K562 (cell line): ENCODE data around the gene SYS1. TPM values are rescaled to one million over a fixed set of nuclear protein-coding genes. Genes with fewer than 3 reads are reported as not detected.

Experiments used
- ATF7 ChIP-seq: fragments of 450-650 bp; IDR thresholded peaks from 2 replicates; pipeline ENCODE4 v1.7.1; 2014; ENCODE audit warnings: mild to moderate bottlenecking, moderate library complexity
- BCOR ChIP-seq: fragments of 450-650 bp; IDR thresholded peaks from 2 replicates; pipeline ENCODE4 v1.6.1; 2016
- EP300 ChIP-seq: IDR thresholded peaks from 2 replicates; pipeline ENCODE4 v1.6.1; 2012; ENCODE audit warnings: low read length, improper control_type of control experiment
- TOE1 ChIP-seq, 2 experiments: fragments of 450-650 bp in 1 of 2; sonication (generic) in 1 of 2; formaldehyde crosslinking in 1 of 2; IDR thresholded peaks; 2 replicates each; pipeline versions ENCODE4 v1.7.1 to v1.8.0; 2016 to 2022; ENCODE audit warnings: borderline replicate concordance in 2 of 2, mild to moderate bottlenecking in 2 of 2, antibody characterized with exemption in 1 of 2, inconsistent platforms in 1 of 2, low read depth in 1 of 2, missing genetic modification reagents in 1 of 2, moderate library complexity in 1 of 2
- ZNF239 ChIP-seq: fragments of 250-450 bp; sonication (Bioruptor Pico); IDR thresholded peaks from 2 replicates; pipeline ENCODE4 v1.4.0; 2020; ENCODE audit warnings: mild to moderate bottlenecking
- polyA plus RNA-seq, 8 experiments: library from polyadenylated mRNA; depleted of rRNA in 4 of 8; stranded (reverse) in 5 of 8; unstranded in 3 of 8; fragments of >200 nt; fragmentation: Nextera tagmentation in 2 of 8; fragmentation: Illumina TruSeq in 1 of 8; extraction: Ambion mirVana in 2 of 8; extraction: Trizol in 1 of 8; gene quantifications; 2 replicates each; pipeline versions ENCODE4 v1.2.1 to v1.2.3, GENCODE V29; 2011 to 2014; ENCODE audit warnings: inconsistent platforms in 1 of 8, missing spikeins in 1 of 8
- total RNA-seq, 7 experiments: library from RNA; depleted of rRNA in 6 of 7; stranded (reverse); fragments of >200 nt in 6 of 7; fragmentation: Illumina TruSeq in 2 of 7; extraction: Trizol in 2 of 7; gene quantifications; 2 replicates each; pipeline versions ENCODE4 v1.2.1 to v1.2.3, GENCODE V29; 2011 to 2021; ENCODE audit warnings: low replicate concordance in 1 of 7
- TF ChIP-seq, protein P1 (sequence below): sonication (generic); formaldehyde crosslinking; IDR thresholded peaks from 2 replicates; pipeline ENCODE4 v1.8.1; 2023; ENCODE audit warnings: missing genetic modification reagents, mild to moderate bottlenecking, borderline replicate concordance
- TF ChIP-seq, protein P2 (sequence below), 2 experiments: fragments of 200-800 bp in 1 of 2; sonication (Bioruptor generic) in 1 of 2; sonication (generic) in 1 of 2; formaldehyde crosslinking in 1 of 2; IDR thresholded peaks in 1 of 2; conservative IDR thresholded peaks in 1 of 2; 2 replicates each; pipeline versions ENCODE4 v1.5.0 to v1.6.1; 2016 to 2020; ENCODE audit warnings: missing compliant biosample characterization in 1 of 2, missing genetic modification characterization in 1 of 2, missing genetic modification reagents in 1 of 2
- TF ChIP-seq, protein P3 (sequence below): fragments of 250-450 bp; sonication (Bioruptor Pico); IDR thresholded peaks from 2 replicates; pipeline ENCODE4 v1.5.0; 2020; ENCODE audit warnings: mild to moderate bottlenecking, borderline replicate concordance
- TF ChIP-seq, protein P4 (sequence below): fragments of 450-650 bp; formaldehyde crosslinking; IDR thresholded peaks from 2 replicates; pipeline ENCODE4 v1.4.0; 2020; ENCODE audit warnings: mild to moderate bottlenecking, moderate library complexity
- TF ChIP-seq, protein P5 (sequence below): sonication (generic); formaldehyde crosslinking; IDR thresholded peaks from 2 replicates; pipeline ENCODE4 v1.8.1; 2023; ENCODE audit warnings: mild to moderate bottlenecking, missing genetic modification reagents

The SYS1 gene
- total and polyA plus RNA-seq, 9 of the 15 experiments (the other 6 are each of a cell fraction or from before 2014, with no cell fraction given): 11.1 to 25.2 (median 17.5) TPM

DNA sequence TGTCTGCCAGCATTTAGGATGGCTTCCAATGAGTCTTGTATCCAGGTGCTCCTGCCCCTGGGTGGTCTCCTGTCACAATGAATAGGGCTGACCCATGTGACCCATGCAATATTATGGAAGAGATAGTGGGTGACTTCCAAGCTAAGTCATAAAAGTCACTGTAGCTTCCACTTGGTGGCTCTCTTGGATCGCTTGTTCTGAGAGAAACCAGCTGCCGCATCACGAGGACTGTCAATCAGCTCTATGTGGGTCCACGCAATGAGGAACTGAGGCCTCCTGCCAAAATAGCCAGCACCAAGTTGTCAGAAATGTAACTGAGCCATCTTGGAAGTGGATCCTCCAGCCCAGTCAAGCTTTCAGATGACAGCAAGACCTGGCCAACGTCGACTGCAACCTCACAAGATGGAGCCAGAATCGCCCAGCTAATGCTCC is 40.0 kb upstream of the SYS1 start (continued):
- TF ChIP-seq BCOR (no peak), EP300 (no peak), TOE1 (IDR thresholded peaks at IDR 0.05; ENCODE audit: borderline replicate concordance) (peak; percentile 85; the same call in 1 of the 2 replicates), TOE1 (CRISPR knock-in tag; IDR thresholded peaks at IDR 0.05; ENCODE audit: borderline replicate concordance, low read depth) (no peak), ZNF239 (CRISPR knock-in tag) (0 out of 2 replicates have a peak, but pooled peaks have one; percentile 42), ATF7 (peak; percentile 76; the same call in 1 of the 2 replicates)
- TF ChIP-seq, protein P1, sequence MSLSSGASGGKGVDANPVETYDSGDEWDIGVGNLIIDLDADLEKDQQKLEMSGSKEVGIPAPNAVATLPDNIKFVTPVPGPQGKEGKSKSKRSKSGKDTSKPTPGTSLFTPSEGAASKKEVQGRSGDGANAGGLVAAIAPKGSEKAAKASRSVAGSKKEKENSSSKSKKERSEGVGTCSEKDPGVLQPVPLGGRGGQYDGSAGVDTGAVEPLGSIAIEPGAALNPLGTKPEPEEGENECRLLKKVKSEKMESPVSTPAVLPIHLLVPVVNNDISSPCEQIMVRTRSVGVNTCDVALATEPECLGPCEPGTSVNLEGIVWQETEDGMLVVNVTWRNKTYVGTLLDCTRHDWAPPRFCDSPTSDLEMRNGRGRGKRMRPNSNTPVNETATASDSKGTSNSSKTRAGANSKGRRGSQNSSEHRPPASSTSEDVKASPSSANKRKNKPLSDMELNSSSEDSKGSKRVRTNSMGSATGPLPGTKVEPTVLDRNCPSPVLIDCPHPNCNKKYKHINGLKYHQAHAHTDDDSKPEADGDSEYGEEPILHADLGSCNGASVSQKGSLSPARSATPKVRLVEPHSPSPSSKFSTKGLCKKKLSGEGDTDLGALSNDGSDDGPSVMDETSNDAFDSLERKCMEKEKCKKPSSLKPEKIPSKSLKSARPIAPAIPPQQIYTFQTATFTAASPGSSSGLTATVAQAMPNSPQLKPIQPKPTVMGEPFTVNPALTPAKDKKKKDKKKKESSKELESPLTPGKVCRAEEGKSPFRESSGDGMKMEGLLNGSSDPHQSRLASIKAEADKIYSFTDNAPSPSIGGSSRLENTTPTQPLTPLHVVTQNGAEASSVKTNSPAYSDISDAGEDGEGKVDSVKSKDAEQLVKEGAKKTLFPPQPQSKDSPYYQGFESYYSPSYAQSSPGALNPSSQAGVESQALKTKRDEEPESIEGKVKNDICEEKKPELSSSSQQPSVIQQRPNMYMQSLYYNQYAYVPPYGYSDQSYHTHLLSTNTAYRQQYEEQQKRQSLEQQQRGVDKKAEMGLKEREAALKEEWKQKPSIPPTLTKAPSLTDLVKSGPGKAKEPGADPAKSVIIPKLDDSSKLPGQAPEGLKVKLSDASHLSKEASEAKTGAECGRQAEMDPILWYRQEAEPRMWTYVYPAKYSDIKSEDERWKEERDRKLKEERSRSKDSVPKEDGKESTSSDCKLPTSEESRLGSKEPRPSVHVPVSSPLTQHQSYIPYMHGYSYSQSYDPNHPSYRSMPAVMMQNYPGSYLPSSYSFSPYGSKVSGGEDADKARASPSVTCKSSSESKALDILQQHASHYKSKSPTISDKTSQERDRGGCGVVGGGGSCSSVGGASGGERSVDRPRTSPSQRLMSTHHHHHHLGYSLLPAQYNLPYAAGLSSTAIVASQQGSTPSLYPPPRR: no peak
- TF ChIP-seq, protein P2, sequence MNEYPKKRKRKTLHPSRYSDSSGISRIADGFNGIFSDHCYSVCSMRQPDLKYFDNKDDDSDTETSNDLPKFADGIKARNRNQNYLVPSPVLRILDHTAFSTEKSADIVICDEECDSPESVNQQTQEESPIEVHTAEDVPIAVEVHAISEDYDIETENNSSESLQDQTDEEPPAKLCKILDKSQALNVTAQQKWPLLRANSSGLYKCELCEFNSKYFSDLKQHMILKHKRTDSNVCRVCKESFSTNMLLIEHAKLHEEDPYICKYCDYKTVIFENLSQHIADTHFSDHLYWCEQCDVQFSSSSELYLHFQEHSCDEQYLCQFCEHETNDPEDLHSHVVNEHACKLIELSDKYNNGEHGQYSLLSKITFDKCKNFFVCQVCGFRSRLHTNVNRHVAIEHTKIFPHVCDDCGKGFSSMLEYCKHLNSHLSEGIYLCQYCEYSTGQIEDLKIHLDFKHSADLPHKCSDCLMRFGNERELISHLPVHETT (CRISPR knock-in tag; conservative IDR thresholded peaks at IDR 0.05 in 1 of 2, IDR thresholded peaks at IDR 0.05 in 1 of 2): peak in 1 of 2 experiments; percentile 46; a peak in 1 of 4 replicates
- TF ChIP-seq, protein P3, sequence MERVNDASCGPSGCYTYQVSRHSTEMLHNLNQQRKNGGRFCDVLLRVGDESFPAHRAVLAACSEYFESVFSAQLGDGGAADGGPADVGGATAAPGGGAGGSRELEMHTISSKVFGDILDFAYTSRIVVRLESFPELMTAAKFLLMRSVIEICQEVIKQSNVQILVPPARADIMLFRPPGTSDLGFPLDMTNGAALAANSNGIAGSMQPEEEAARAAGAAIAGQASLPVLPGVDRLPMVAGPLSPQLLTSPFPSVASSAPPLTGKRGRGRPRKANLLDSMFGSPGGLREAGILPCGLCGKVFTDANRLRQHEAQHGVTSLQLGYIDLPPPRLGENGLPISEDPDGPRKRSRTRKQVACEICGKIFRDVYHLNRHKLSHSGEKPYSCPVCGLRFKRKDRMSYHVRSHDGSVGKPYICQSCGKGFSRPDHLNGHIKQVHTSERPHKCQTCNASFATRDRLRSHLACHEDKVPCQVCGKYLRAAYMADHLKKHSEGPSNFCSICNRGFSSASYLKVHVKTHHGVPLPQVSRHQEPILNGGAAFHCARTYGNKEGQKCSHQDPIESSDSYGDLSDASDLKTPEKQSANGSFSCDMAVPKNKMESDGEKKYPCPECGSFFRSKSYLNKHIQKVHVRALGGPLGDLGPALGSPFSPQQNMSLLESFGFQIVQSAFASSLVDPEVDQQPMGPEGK: no peak
- TF ChIP-seq, protein P4, sequence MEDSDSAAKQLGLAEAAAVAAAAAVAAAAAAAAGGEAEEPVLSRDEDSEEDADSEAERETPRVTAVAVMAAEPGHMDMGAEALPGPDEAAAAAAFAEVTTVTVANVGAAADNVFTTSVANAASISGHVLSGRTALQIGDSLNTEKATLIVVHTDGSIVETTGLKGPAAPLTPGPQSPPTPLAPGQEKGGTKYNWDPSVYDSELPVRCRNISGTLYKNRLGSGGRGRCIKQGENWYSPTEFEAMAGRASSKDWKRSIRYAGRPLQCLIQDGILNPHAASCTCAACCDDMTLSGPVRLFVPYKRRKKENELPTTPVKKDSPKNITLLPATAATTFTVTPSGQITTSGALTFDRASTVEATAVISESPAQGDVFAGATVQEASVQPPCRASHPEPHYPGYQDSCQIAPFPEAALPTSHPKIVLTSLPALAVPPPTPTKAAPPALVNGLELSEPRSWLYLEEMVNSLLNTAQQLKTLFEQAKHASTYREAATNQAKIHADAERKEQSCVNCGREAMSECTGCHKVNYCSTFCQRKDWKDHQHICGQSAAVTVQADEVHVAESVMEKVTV (CRISPR knock-in tag): peak; percentile 93
- TF ChIP-seq, protein P5, sequence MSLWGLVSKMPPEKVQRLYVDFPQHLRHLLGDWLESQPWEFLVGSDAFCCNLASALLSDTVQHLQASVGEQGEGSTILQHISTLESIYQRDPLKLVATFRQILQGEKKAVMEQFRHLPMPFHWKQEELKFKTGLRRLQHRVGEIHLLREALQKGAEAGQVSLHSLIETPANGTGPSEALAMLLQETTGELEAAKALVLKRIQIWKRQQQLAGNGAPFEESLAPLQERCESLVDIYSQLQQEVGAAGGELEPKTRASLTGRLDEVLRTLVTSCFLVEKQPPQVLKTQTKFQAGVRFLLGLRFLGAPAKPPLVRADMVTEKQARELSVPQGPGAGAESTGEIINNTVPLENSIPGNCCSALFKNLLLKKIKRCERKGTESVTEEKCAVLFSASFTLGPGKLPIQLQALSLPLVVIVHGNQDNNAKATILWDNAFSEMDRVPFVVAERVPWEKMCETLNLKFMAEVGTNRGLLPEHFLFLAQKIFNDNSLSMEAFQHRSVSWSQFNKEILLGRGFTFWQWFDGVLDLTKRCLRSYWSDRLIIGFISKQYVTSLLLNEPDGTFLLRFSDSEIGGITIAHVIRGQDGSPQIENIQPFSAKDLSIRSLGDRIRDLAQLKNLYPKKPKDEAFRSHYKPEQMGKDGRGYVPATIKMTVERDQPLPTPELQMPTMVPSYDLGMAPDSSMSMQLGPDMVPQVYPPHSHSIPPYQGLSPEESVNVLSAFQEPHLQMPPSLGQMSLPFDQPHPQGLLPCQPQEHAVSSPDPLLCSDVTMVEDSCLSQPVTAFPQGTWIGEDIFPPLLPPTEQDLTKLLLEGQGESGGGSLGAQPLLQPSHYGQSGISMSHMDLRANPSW (CRISPR knock-in tag): no peak
